Measurements from ENCODE around the gene LRRN1. TPM values are rescaled to one million over a fixed set of nuclear protein-coding genes. Genes with fewer than 3 reads are reported as not detected.

Gene LRRN1
- total RNA-seq, 2 experiments from 2014 or later = not detected

- POLR2A ChIA-PET = interaction anchor here (0.6 to 0.7 kb wide), 2 partner anchors 43 to 314 kb away, joined by 3 to 6 read pairs; no protein-coding TSS in a partner anchor
Observed at GRCh38 chr3:3860235-3860634, 61.0 kb downstream of the LRRN1 start.

DNA sequence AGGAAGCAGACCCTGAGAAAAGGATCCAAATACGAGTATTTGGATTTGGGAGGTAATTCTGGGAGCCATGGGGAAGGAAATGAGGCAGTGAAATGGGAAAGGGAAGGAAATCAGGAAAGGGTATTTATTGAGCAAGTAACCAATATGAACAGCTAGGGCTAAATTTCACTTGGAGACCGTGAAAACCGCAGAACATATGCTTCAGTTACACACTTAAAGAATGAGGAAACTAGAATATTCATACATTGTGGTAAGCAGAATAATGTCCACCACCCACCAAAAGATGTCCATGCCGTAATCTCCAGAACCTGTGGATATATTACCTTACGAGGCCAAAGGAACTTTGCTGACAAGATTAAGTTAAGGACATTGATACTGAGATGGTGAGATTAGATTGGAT is 63.3 kb downstream of the LRRN1 start:
- no peak overlapping the region for H3K27ac ChIP-seq (ENCODE audit: low read depth, low read length, poor library complexity, severe bottlenecking)

More at GRCh38 chr3:3860235-3860634, 61.0 kb downstream of the LRRN1 start:
- intact Hi-C loops (cut with micrococcal nuclease; ENCODE audit: unreplicated experiment) = no loop called here
- Histone ChIP-seq H3K9me2 (ENCODE audit: insufficient read depth, low read length) (no peaks in the 10 kb centered on the region), H3K4me3 (ENCODE audit: low read depth, low read length, poor library complexity, severe bottlenecking) (no peak overlapping the region), H3K27ac (ENCODE audit: low read depth, low read length, poor library complexity, severe bottlenecking) (no peak overlapping the region), H3K79me2 (ENCODE audit: insufficient read depth, low read depth, low read length) (no peaks in the 10 kb centered on the region), H3K36me3 (ENCODE audit: insufficient read depth, low read length) (no peaks in the 10 kb centered on the region), H3K9me3 (ENCODE audit: low read length) (no peaks in the 10 kb centered on the region), H3K4me2 (ENCODE audit: low read length) (no peak overlapping the region), H4K20me1 (ENCODE audit: insufficient read depth, low read length) (no peaks in the 10 kb centered on the region), H3K4me1 (ENCODE audit: insufficient read depth, low read length, poor library complexity, severe bottlenecking) (no peaks in the 10 kb centered on the region), H2AFZ (ENCODE audit: low read length) (no peak overlapping the region)
- BruUV-seq (replicated peaks) = no TSS peak
- CTCF ChIA-PET (ENCODE audit: unreplicated experiment) = no interaction called here
- no peak for TF ChIP-seq CTCF (conservative IDR thresholded peaks at IDR 0.05; ENCODE audit: low read length)
- no peak for TF ChIP-seq EZH2phosphoT487 (IDR thresholded peaks at IDR 0.05; ENCODE audit: borderline replicate concordance, low read depth, low read length)
- no peak for DNase-seq (ENCODE audit: low spot score)

More for the DNA sequence above, 63.3 kb downstream of the LRRN1 start:
- Histone ChIP-seq H4K20me1 (ENCODE audit: insufficient read depth, low read length) (no peaks in the 10 kb centered on the region), H3K9me2 (ENCODE audit: insufficient read depth, low read length) (no peaks in the 10 kb centered on the region), H3K4me2 (ENCODE audit: low read length) (no peak overlapping the region), H3K79me2 (ENCODE audit: insufficient read depth, low read depth, low read length) (no peaks in the 10 kb centered on the region), H3K9me3 (ENCODE audit: low read length) (no peaks in the 10 kb centered on the region), H2AFZ (ENCODE audit: low read length) (no peak overlapping the region), H3K4me1 (ENCODE audit: insufficient read depth, low read length, poor library complexity, severe bottlenecking) (no peaks in the 10 kb centered on the region), H3K36me3 (ENCODE audit: insufficient read depth, low read length) (no peaks in the 10 kb centered on the region), H3K4me3 (ENCODE audit: low read depth, low read length, poor library complexity, severe bottlenecking) (no peak overlapping the region)
- BruUV-seq (replicated peaks) = no TSS peak
- TF ChIP-seq CTCF (conservative IDR thresholded peaks at IDR 0.05; ENCODE audit: low read length) (no peak), EZH2phosphoT487 (IDR thresholded peaks at IDR 0.05; ENCODE audit: borderline replicate concordance, low read depth, low read length) (no peak)
- DNase-seq (ENCODE audit: low spot score) = no peak
- ChIA-PET CTCF (ENCODE audit: unreplicated experiment) (no interaction called here), POLR2A (no interaction called here)
- intact Hi-C loops (cut with micrococcal nuclease; ENCODE audit: unreplicated experiment) = no loop called here
